Measurements from ENCODE around the gene KIF20B.
"Not testable (repeated sequence)": the region's sequence is repeated elsewhere in the genome, so short reads cannot be mapped to it uniquely, and the experiment has no call there.

The KIF20B gene

GRCh38 chr10:89783406-89783805 lies 82.0 kb downstream of the KIF20B start:
- no peak for DNase-seq

GRCh38 chr10:89785095-89785494 lies 83.7 kb downstream of the KIF20B start:
- no peak for DNase-seq

DNA sequence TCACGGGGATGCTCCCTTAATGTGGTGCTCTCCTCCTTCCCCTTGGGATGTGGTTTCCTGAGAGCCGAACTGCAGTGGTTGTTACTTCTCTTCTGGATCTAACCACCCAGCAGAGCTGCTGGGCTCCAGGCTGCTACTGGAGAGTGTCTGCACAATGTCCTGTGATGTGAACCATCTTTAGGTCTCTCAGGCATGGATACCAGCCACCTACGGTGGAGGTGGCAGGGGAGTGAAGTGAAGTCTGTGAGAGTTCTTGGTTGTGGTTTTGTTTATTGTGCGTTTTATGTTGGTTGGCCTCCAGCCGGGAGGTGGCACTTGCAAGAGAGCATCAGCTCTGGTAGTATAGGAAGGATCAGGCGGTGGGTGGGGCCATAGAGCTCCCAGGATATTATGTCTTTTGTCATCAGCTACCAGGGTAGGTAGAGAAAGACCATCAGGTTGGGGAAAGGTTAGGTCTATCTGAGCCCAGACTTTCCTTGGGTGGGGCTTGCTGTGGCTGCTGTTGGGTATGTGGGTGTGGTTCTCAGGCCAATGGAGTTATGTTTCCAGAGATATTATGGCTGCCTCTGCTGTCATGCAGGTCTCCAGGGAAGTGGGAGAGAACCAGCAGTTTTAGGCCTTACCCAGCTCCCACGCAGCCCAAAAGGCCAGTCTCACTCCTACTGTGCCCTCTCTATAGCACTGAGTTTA lies 87.9 kb downstream of the KIF20B start:
- DNase-seq: no peak

DNA sequence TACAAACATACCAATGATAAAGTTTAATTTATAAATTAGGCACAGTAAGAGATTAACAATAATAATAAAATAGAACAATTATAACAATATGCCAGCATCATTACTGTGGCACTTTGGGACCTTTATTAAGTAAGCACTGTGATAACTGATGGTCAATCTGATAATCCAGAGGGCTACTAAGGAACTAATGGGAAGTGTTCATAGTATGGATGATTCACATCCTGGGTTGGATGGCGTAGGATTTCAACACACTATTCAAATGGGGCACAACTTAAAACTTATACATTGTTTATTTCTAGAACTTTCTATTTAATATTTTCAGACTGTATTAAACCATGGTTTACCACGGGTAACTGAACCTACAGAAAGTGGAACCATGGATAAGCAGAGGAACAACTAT lies 90.8 kb downstream of the KIF20B start:
- DNase-seq: no peak

GRCh38 chr10:89793649-89794254 lies 92.4 kb downstream of the KIF20B start:
- peak; percentile 69 for DNase-seq

DNA sequence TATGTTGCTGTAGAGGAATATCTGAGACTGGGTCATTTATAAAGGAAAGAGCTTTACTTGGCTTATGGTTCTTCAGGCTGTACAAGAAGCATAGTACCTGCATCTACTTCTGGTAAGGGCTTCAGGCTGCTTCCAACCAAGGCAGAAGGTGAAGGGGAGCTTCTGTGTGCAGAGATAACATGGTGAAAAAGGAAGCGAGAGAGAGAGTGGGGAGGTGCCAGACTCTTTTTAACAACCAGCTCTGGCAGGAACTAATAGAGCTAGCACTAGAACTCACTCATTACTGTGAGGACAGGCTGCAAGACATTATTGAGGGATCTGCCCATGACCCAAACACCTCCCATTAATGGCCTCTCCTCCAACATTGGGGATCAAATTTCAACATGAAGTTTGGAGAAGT lies 94.5 kb downstream of the KIF20B start:
- DNase-seq: no peak

DNA sequence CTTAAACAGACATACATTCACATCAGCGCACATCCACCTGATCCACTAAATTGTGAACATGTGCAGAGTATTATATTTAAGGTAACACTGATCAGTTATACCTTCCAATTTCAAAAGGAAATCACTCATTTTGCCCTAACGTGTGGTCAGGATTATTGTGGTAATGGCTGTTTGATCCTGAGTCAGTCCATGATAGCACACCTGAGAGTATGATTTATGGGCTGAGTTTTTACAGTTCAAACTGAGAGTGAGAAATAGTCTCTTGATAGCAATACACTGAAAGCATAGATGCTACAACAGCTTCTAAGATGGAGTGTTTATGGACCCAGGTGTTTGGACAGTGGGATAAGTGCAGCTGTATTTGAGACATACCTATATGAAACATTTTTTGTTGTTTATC lies 96.7 kb downstream of the KIF20B start:
- no peak for DNase-seq

DNA sequence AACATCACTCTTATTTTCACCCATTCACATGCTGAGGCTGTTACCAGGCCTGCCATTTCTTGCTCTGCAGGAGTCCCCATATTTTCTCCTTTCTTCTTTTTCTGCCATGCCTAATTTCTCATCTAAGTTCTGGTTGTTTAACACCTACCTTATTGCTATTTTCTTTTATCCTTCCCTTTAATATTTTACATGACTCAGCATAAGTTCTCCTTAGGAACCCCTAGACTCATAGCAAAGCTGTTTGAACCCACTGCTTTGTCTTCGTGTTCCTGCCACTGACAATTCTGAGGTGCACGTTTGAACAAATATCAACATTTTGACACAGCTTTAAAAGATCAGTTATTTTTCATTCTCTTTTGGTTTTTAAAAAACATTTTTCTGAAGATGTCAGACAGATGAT lies 98.2 kb downstream of the KIF20B start:
- no peak for DNase-seq

DNA sequence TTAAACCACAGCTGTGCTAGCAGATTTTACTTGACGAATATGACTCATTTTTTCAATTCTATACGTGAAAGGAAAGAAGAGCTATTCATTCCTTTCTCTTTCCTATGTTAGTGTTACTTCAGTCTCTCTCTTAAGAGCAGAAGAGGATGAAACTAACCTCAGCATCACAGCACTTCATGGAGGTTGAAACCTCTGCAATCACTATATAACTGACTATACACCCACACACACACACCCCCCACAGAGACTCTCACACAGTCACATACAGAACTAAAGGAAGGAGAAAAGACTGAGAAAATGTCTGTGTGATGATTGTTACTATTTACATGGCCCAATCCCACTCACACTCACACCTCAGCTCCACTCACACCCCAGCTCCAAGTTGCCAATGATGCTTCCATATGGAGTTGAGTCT lies 104.2 kb downstream of the KIF20B start:
- DNase-seq: no peak

DNA sequence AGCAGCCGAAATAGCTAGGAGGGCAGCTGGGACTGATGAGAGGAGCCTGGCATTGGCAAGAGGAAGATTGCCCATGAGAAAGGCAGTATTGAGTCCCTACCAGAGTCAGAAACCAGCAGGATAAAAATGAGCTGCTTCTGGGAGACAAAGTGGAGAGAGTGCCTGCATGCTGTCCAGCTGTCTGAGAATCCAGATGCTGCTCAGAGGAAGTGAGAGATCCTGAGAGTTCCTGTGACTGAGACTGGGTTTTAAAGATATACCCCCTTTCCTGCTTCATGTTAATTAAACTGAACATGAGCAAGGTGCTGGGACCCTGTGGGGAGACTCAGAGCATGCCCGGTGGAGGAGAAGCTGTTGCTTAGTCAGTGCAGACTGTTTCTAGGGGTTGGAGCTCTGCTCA lies 107.5 kb downstream of the KIF20B start:
- DNase-seq: no peak

GRCh38 chr10:89809766-89810165 lies 108.4 kb downstream of the KIF20B start:
- DNase-seq: no peak

GRCh38 chr10:89810908-89811525 lies 109.6 kb downstream of the KIF20B start:
- DNase-seq: no peak

GRCh38 chr10:89813546-89813945 lies 112.2 kb downstream of the KIF20B start:
- DNase-seq: no peak

DNA sequence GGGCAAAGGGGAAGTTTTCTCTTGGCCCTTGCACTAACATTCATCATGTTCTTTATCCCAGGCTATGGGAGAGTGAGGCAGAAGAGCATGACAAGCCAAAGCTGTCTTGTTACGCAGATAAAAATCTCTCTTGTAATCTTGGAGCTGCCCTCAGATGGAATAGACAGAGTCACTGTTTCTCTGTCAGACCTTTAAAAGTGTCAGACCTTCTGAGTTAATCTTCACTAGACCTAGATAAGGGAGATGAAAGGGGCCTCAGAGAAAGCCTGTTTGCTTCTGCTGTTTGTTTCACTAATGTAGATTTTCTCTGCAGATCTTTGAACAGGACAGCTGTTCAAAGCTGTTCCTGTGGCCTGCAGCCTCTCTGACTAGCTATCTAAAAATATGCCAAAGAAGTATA lies 112.9 kb downstream of the KIF20B start:
- DNase-seq: no peak

DNA sequence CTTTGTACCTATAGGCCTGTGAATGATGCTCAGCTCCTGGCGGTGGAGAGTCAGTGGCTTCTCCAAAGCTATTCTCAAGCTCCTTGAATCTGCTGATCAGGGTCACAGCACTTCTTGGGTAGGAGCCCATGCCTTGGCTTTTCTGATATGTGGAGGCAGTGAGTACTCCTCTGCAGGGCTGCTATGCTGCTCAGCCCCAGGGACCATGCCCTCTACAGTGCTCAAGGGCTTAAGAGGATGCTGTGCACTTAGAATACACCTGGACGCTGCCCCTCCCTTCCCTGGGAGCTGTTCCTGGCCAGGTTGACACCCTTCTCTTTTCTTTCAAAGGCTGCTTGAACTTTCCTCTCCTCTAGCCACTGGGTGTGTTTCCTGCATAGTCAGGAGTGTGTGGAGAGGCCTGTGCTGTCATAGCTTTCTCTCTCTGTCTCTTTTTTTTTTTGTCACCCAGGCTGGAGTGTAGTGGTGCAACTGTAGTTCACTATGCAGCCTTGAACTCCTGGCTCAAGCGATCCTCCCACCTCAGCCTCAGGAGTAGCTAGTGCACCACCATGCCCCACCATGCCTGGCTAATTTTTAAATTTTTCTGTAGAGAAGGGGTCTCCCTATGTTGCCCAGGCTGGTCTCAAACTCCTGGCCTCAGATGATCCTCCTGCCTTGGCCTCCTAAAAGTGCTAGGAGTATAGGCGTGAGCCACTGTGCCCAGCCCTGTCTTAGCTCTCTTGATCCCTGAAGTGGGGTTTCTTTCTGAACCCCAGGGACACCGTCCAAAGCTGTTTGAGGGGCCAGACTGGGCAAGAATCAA lies 113.9 kb downstream of the KIF20B start:
- DNase-seq: no peak

- not testable (repeated sequence) for DNase-seq
Observed at GRCh38 chr10:89819008-89819407, 117.6 kb downstream of the KIF20B start.
